Measurements from ENCODE around the gene EFNA5. TPM values are rescaled to one million over a fixed set of nuclear protein-coding genes. Genes with fewer than 3 reads are reported as not detected.
"Not testable (repeated sequence)": the region's sequence is repeated elsewhere in the genome, so short reads cannot be mapped to it uniquely, and the experiment has no call there.

Gene EFNA5
- total RNA-seq, 1 donor from 2014 or later: 12.0 TPM

DNA sequence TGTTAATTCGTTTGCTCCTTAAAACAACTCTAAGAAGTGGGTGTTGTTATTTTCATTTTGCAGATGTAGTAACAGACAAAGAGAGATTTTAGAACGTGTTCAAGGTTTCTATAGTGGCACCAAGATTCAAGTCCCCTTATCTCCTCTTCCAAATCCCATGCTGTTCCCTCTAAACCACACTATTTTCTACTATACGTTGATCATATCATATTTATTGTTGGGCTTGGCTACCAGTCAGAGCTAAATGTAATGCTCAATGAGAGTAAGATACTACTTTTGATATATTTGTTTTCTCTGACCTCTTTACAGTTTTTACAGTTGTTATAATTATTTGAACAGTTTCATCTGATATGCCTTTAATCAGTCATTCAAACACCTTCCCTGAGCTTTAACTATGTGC, 212.9 kb downstream of the EFNA5 start:
- Mint-ChIP-seq H3K27ac (no peak overlapping the region), H3K27me3 (no peaks in the 10 kb centered on the region), H3K4me1 (ENCODE audit: low read depth) (peaks cover 43% of the 10 kb centered on the region), H3K9me3 (ENCODE audit: low read depth) (peaks cover 3% of the 10 kb centered on the region), H3K4me3 (ENCODE audit: low read depth) (no peak overlapping the region), H3K36me3 (ENCODE audit: insufficient read depth) (no peaks in the 10 kb centered on the region)
- TF ChIP-seq, protein P1, sequence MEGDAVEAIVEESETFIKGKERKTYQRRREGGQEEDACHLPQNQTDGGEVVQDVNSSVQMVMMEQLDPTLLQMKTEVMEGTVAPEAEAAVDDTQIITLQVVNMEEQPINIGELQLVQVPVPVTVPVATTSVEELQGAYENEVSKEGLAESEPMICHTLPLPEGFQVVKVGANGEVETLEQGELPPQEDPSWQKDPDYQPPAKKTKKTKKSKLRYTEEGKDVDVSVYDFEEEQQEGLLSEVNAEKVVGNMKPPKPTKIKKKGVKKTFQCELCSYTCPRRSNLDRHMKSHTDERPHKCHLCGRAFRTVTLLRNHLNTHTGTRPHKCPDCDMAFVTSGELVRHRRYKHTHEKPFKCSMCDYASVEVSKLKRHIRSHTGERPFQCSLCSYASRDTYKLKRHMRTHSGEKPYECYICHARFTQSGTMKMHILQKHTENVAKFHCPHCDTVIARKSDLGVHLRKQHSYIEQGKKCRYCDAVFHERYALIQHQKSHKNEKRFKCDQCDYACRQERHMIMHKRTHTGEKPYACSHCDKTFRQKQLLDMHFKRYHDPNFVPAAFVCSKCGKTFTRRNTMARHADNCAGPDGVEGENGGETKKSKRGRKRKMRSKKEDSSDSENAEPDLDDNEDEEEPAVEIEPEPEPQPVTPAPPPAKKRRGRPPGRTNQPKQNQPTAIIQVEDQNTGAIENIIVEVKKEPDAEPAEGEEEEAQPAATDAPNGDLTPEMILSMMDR (IDR thresholded peaks at IDR 0.05; ENCODE audit: unreplicated experiment): no peak
- DNase-seq (ENCODE audit: low spot score, unreplicated experiment): no peak

DNA sequence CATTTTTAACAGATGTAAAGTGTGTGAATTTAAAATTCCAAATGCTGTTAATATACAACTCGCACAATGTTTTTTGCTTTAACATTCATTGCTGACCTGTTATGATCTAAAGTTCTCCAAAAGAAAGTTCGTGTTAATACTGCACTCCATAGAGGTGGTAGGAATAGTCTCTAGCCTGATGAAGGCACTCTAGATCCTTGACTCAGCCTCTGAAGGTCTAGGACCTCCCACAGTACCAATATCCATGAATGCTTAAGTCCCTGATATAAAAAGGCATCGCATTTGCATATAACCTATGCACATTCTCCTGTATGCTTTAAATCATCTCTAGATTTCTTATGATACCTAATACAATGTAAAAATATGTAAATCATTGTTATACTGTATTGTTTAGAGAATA, 213.6 kb downstream of the EFNA5 start:
- no peaks in the 10 kb centered on the region for H3K36me3 Mint-ChIP-seq (ENCODE audit: insufficient read depth)
- no peaks in the 10 kb centered on the region for H3K27me3 Mint-ChIP-seq
- TF ChIP-seq, protein P1 (IDR thresholded peaks at IDR 0.05; ENCODE audit: unreplicated experiment): no peak
- peaks cover 42% of the 10 kb centered on the region for H3K4me1 Mint-ChIP-seq (ENCODE audit: low read depth)
- no peak overlapping the region for H3K4me3 Mint-ChIP-seq (ENCODE audit: low read depth)
- no peak overlapping the region for H3K27ac Mint-ChIP-seq
- peaks cover 3% of the 10 kb centered on the region for H3K9me3 Mint-ChIP-seq (ENCODE audit: low read depth)
- DNase-seq (ENCODE audit: low spot score, unreplicated experiment): no peak

DNA sequence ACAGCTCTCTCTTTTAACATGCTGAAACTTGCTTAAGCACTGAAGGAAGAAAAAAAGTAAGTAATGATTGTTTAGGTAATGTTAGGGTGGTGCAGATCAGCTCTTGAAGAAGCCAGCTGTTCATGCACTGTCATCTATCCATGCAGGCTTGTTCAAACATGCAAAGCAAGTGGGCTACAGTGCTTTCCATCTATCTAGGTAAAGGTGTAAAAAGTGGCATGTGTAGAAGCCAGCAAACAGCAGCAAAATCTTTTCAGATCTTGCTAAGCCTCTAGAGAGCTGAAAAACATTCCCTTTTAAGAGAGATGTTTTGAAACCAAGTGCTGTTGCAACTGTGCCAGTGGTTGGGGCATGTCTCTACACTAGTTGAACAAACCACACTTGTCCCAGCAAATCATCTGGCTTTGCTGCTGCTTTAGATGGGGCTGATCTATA, 214.4 kb downstream of the EFNA5 start:
- Mint-ChIP-seq H3K4me3 (ENCODE audit: low read depth) (no peak overlapping the region), H3K27ac (peak overlapping the region; percentile 25), H3K27me3 (no peaks in the 10 kb centered on the region), H3K36me3 (ENCODE audit: insufficient read depth) (peaks cover 2% of the 10 kb centered on the region), H3K9me3 (ENCODE audit: low read depth) (peaks cover 6% of the 10 kb centered on the region), H3K4me1 (ENCODE audit: low read depth) (peaks cover 36% of the 10 kb centered on the region)
- DNase-seq (ENCODE audit: low spot score, unreplicated experiment): no peak
- TF ChIP-seq, protein P1 (IDR thresholded peaks at IDR 0.05; ENCODE audit: unreplicated experiment): no peak

DNA sequence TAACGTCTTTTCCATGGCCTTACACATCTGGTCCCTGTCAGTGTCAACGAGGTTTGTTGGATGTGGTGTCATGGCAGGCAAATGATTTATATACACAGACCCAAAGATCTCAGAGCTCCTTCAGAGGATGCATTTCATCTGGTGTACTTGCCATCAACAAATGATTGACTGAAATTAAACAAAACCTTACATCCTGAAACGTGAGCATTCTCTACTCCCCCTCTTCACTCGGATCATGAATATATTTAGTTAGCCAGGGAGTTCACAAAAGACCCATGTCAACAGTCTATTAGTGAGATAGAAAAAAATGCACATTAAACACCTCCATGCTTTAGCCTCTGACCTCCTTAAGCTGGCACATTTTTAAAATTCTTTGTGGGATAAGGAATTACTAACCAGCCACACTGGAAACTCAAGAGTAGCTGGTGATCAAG, 215.6 kb downstream of the EFNA5 start:
- Mint-ChIP-seq H3K36me3 (ENCODE audit: insufficient read depth) (peaks cover 2% of the 10 kb centered on the region), H3K4me3 (ENCODE audit: low read depth) (no peak overlapping the region), H3K27ac (peak overlapping the region; percentile 65), H3K4me1 (ENCODE audit: low read depth) (peaks cover 31% of the 10 kb centered on the region), H3K27me3 (no peaks in the 10 kb centered on the region), H3K9me3 (ENCODE audit: low read depth) (peaks cover 6% of the 10 kb centered on the region)
- TF ChIP-seq, protein P1 (IDR thresholded peaks at IDR 0.05; ENCODE audit: unreplicated experiment): no peak
- no peak for DNase-seq (ENCODE audit: low spot score, unreplicated experiment)

DNA sequence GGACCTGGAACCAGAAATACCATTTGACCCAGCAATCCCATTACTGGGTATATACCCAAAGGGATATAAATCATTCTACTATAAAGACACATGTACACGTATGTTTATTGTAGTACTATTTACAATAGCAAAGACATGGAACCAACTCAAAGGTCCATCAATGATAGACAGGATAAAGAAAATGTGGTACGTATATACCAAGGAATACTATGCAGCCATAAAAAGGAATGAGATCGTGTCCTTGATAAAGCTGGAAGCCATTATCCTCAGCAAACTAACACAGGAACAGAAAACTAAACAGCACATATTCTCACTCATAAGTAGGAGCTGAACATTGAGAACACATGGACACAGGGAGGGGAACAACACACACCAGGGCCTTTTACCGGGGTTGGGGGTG, 218.9 kb downstream of the EFNA5 start:
- not testable (repeated sequence) for H3K27me3 Mint-ChIP-seq; H3K4me3 Mint-ChIP-seq (ENCODE audit: low read depth)
- peaks cover 28% of the 10 kb centered on the region for H3K4me1 Mint-ChIP-seq (ENCODE audit: low read depth)

DNA sequence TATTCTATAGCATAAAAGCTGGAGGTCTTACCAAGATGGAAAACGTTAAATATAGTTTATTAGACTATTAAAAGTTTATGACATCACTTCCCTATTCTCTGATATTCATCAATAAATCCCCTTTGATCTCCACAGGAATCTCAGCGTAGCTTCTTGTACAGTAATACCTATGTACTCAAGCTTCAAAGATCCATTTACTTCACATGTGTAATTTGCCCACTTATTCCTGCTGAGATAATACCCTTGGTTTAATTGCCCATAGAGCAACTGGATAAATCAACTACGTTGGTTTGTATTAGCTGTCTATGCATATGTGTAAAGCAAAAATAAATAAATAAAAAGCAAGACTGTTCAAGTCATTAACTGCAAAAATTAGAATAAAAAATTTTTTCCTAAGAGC, 219.7 kb downstream of the EFNA5 start:
- peaks cover 2% of the 10 kb centered on the region for H3K36me3 Mint-ChIP-seq (ENCODE audit: insufficient read depth)
- no peak overlapping the region for H3K27ac Mint-ChIP-seq
- no peaks in the 10 kb centered on the region for H3K27me3 Mint-ChIP-seq
- TF ChIP-seq, protein P1 (IDR thresholded peaks at IDR 0.05; ENCODE audit: unreplicated experiment): no peak
- no peak overlapping the region for H3K4me3 Mint-ChIP-seq (ENCODE audit: low read depth)
- H3K9me3 Mint-ChIP-seq (ENCODE audit: low read depth): peaks cover 3% of the 10 kb centered on the region
- H3K4me1 Mint-ChIP-seq (ENCODE audit: low read depth): peaks cover 20% of the 10 kb centered on the region
- no peak for DNase-seq (ENCODE audit: low spot score, unreplicated experiment)

More for the DNA sequence above, 218.9 kb downstream of the EFNA5 start:
- not testable (repeated sequence) for DNase-seq (ENCODE audit: low spot score, unreplicated experiment); H3K9me3 Mint-ChIP-seq (ENCODE audit: low read depth); H3K36me3 Mint-ChIP-seq (ENCODE audit: insufficient read depth)
- H3K27ac Mint-ChIP-seq: peak overlapping the region; percentile 24

Measured in progenitor cell of endocrine pancreas (in vitro differentiated cells).